HG02642 (cell line): ENCODE results near the gene RNF150.

Experiments used
- ATAC-seq: cut with Tn5 transposase; IDR thresholded peaks from one replicate; pipeline ENCODE4 v1.9.1; 2021; ENCODE audit warnings: mild to moderate bottlenecking; ENCODE audit not compliant: unreplicated experiment, poor library complexity

The RNF150 gene

DNA sequence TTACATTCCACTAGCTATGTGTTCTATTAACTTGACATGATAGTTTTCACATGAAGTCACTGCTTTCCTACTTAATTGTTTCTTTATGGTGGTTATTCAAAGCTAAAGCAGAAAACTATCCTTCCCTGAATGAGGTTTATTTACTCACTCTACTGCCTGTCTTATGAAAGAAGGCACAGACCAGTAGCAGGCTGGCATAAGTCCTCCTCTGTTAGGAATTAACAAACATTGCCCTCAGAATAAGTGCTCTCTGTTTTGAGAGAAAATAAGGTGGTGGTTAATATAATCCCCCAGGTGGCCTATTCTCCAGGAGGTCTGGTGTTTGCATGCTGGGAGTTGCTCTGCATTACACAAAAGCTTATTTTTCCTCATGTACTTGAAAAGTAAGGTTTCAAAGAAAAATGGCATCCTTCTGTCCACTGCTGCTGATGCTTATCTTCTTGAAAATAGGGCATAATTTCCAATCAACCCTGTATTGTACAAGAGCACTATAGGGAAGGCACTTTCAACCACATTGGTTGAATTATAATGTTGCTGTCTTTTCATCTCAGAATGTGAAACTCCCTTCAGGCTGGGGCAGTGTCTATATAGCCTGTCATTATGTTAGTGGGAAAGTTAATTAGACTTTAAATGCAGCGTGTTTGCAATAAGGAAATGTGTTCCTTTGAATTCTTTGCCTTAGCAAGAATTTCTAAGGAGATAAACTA lies 257.4 kb downstream of the RNF150 start:
- no peak for ATAC-seq

- ATAC-seq = no peak
Measured at GRCh38 chr4:140874056-140874455, 259.2 kb downstream of the RNF150 start.

DNA sequence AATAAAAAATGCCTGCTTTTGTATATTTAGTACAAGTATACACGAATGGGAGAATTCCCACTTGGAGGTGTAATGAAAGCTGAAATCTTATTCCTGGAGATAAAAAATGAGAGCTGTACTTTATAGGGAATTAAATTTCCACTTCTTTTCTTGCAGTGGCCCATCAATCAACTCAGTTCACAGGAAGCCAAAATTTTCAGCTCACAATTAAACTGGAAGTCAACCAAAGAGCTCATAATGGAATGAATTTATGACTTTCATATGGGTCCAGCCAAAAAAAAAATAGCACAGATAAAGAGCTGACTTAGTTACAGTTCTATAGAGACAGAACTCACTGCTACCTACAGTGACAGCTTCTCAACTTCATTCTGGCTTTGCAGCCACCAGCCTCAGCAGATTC lies 261.9 kb downstream of the RNF150 start:
- no peak for ATAC-seq

DNA sequence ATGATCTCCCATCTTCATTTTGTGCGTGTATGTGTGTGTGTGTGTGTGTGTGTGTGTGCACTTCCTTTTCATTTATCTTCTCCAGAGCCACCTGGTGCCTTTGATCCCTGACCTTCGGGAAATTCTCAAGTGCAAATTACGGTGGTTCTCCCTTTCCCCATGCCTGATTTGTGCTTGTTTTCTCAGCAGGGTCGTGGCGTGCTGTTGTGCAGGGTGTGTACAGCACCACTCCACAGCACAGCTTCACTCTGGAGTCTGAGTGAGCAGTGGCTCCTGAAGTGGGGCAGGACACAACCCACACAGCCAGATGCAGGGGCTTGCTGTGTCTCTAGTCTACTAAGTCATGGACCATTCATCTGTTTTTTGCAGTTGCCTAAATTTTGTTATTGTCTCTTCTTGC lies 262.8 kb downstream of the RNF150 start:
- no peak for ATAC-seq

- no peak for ATAC-seq
Measured at GRCh38 chr4:140869446-140869845, 263.8 kb downstream of the RNF150 start.

GRCh38 chr4:140867356-140867755 lies 265.9 kb downstream of the RNF150 start:
- ATAC-seq = no peak

GRCh38 chr4:140866492-140867005 lies 266.7 kb downstream of the RNF150 start:
- no peak for ATAC-seq

GRCh38 chr4:140865253-140866217 lies 267.7 kb downstream of the RNF150 start:
- no peak for ATAC-seq

- ATAC-seq = no peak
Measured at GRCh38 chr4:140863197-140863596, 270.1 kb downstream of the RNF150 start.

DNA sequence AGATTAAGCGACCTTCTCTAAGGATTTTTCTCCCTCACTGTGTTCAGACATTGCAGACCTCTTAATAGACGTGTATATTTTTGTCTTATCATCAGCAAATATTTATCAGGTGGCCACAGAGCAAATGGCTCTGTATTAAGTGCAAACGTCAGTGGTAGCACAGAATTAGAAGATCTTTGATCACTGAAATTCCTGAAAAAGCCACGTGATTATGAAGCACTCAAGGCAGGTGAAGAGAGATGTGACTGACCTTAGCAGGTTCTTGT lies 271.2 kb downstream of the RNF150 start:
- no peak for ATAC-seq

DNA sequence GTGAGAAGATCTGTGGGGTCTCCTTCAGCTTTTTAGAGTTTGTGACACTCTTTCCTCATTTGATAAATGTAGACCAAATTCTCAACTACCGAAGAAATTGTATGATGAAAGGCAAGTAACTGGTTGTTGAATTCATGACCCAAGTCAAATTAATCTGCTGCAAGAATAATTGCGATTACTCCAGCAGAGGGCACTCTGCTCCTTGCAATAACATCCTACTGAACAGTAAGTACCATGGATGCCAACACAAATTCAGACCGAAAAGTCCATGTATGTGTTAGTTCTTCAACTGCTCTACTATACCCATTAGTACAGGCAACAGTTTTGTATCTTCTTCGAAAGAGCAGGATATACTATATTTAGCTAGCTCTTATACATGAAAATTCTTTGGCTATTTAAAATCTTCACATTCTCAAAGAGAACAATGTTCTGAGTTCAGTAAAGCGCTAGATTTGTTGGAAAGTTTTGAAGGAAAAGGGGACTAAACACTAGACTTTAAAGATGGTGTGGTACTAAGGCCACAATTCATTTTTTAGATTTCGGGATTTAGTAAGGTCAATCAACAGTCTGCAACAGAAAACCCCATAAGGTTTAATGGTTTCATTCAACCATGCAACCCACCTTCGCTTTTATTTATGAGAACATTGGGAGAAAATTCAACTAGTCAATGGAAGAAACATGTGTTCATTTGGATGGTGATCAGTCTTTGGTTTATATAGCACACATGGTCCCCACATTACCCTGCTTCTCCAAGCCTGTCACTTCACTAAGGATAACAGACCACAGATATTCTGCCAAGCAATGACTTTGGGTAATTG lies 271.7 kb downstream of the RNF150 start:
- ATAC-seq = peak; percentile 66

- no peak for ATAC-seq
Measured at GRCh38 chr4:140858897-140859296, 274.4 kb downstream of the RNF150 start.

GRCh38 chr4:140857111-140857510 lies 276.2 kb downstream of the RNF150 start:
- ATAC-seq = no peak

DNA sequence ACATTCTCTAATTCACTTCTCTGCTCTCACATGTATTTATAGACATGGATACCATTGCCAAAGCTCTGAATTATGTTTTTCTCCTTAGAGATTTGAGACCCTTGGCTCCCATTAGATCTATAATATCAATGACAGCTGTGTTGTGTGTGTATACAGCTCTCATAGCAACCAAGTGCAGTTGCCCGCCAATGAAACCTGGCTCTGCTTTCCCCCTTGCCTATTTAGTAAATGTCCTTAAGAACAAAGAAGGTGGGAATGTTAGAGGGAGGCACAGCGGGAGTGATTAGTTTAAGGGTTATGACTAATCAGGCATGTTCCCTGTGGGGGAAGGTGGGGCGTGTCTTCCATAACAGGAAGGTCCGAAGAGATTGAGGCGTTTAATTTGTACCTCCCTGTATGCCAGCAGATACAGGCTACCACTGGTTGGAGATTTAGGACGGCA lies 276.6 kb downstream of the RNF150 start:
- ATAC-seq = no peak

GRCh38 chr4:140854168-140854567 lies 279.1 kb downstream of the RNF150 start:
- ATAC-seq = no peak

DNA sequence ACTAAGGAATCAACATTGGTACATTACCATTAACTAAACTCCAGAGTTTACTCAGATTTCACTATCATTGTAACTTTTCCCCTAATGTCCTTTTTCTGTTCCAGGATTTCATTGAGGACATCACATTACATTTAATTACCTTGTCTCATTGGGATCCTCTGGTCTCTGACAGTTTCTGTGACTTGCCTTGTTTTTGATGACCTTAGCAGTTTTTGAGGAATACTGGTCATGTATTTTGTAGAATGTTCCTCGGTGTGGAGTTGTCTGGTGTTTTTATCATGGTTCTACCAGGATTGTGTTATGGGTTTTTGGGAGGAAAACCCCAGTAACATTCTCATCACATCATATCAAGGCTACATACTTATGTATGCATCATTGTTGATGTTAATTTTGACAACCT lies 281.5 kb downstream of the RNF150 start:
- ATAC-seq = no peak

- ATAC-seq = peak; percentile 78
Measured at GRCh38 chr4:140851032-140851636, 282.1 kb downstream of the RNF150 start.

GRCh38 chr4:140849526-140849925 lies 283.7 kb downstream of the RNF150 start:
- no peak for ATAC-seq

GRCh38 chr4:140846736-140847135 lies 286.5 kb downstream of the RNF150 start:
- ATAC-seq = no peak

GRCh38 chr4:140844061-140844460 lies 289.2 kb downstream of the RNF150 start:
- no peak for ATAC-seq
